OCI-LY7 (cell line): ENCODE results near the gene ACVR2A. TPM values are rescaled to one million over a fixed set of nuclear protein-coding genes. Genes with fewer than 3 reads are reported as not detected.

Source experiments
- BruUV-seq: library from RNA; stranded (reverse); fragments of 400-500 nt; replicated peaks from 2 replicates; lab custom pipeline; 2021; lab: Mats Ljungman, UMichigan
- CTCF ChIA-PET: fragments of 300-600 bp; sonication (Branson Sonifier 250); formaldehyde crosslinking; loops from one replicate; lab custom pipeline; 2022; ENCODE audit warnings: antibody characterized with exemption; ENCODE audit not compliant: unreplicated experiment; lab: Charles Lee
- POLR2A ChIA-PET: fragments of 300-600 bp; sonication (Branson Sonifier 250); formaldehyde crosslinking; loops from one replicate; lab custom pipeline; 2022; ENCODE audit warnings: antibody characterized with exemption; lab: Charles Lee
- DNase-seq: peaks from one replicate; pipeline ENCODE4 v3.0.0-alpha.2; 2015; ENCODE audit warnings: low spot score
- H2AFZ ChIP-seq: fragments of 200-600 bp; sonication (generic), shearing (Covaris generic); 2 replicates; pipeline ENCODE4 v1.6.1; 2014; ENCODE audit warnings: mild to moderate bottlenecking, antibody characterized with exemption, low read length, moderate library complexity
- H3K27ac ChIP-seq: fragments of 200-600 bp; sonication (generic); 2 replicates; pipeline ENCODE4 v1.5.1; 2014; ENCODE audit warnings: mixed run types, low read depth, mild to moderate bottlenecking, moderate library complexity, low read length, inconsistent platforms; ENCODE audit not compliant: poor library complexity, severe bottlenecking
- H3K36me3 ChIP-seq: fragments of 200-600 bp; sonication (generic); 2 replicates; pipeline ENCODE4 v1.6.1; 2014; ENCODE audit warnings: mild to moderate bottlenecking, antibody characterized with exemption, low read length, moderate library complexity, mixed read lengths; ENCODE audit not compliant: insufficient read depth
- H3K4me1 ChIP-seq: fragments of 200-600 bp; sonication (generic); 2 replicates; pipeline ENCODE4 v1.5.1; 2014; ENCODE audit warnings: mild to moderate bottlenecking, low read length; ENCODE audit not compliant: insufficient read depth, poor library complexity, severe bottlenecking
- H3K4me2 ChIP-seq: fragments of 200-600 bp; sonication (generic); 2 replicates; pipeline ENCODE4 v1.6.1; 2014; ENCODE audit warnings: mild to moderate bottlenecking, low read length
- H3K4me3 ChIP-seq: fragments of 200-600 bp; sonication (generic); 2 replicates; pipeline ENCODE4 v1.5.1; 2014; ENCODE audit warnings: mild to moderate bottlenecking, low read depth, low read length; ENCODE audit not compliant: poor library complexity, severe bottlenecking
- H3K79me2 ChIP-seq: fragments of 200-600 bp; sonication (generic); 2 replicates; pipeline ENCODE4 v1.6.1; 2016; ENCODE audit warnings: low read depth, mild to moderate bottlenecking, low read length, moderate library complexity, mixed read lengths; ENCODE audit not compliant: insufficient read depth
- H3K9me2 ChIP-seq: fragments of 200-600 bp; sonication (generic); 2 replicates; pipeline ENCODE4 v1.6.1; 2016; ENCODE audit warnings: mild to moderate bottlenecking, low read length, mixed read lengths; ENCODE audit not compliant: insufficient read depth
- H3K9me3 ChIP-seq: fragments of 200-600 bp; sonication (generic); 2 replicates; pipeline ENCODE4 v1.6.1; 2014; ENCODE audit warnings: mild to moderate bottlenecking, mixed run types, low read length, mixed read lengths
- H4K20me1 ChIP-seq: fragments of 200-600 bp; sonication (generic); 2 replicates; pipeline ENCODE4 v1.6.1; 2014; ENCODE audit warnings: mild to moderate bottlenecking, antibody characterized with exemption, low read length, moderate library complexity, mixed read lengths; ENCODE audit not compliant: insufficient read depth
- EZH2phosphoT487 ChIP-seq: fragments of 200-600 bp; sonication (generic); IDR thresholded peaks from 2 replicates; pipeline ENCODE4 v1.6.1; 2018; ENCODE audit warnings: low read depth, borderline replicate concordance, mild to moderate bottlenecking, mixed run types, antibody characterized with exemption, low read length, moderate library complexity, mixed read lengths
- intact Hi-C: fragments of 100-400 bp; cut with micrococcal nuclease; formaldehyde crosslinking; loops from one replicate; pipeline ENCODE4 v1.10.0; 2022; ENCODE audit not compliant: unreplicated experiment
- total RNA-seq, 2 experiments: library from RNA; depleted of rRNA in 1 of 2; stranded (reverse); fragments of >200 nt in 1 of 2; shearing (Covaris generic) in 1 of 2; gene quantifications; 2 replicates each; pipeline ENCODE4 v1.2.3, GENCODE V29; 2014 to 2022
- TF ChIP-seq, protein P1 (sequence below): fragments of 200-600 bp; sonication (generic); conservative IDR thresholded peaks from 2 replicates; pipeline ENCODE4 v1.5.1; 2014; ENCODE audit warnings: mild to moderate bottlenecking, antibody characterized with exemption, low read length, moderate library complexity, mixed read lengths

Gene ACVR2A
- total RNA-seq, 2 experiments from 2014 or later, result 1.5 to 2.5 TPM

- POLR2A ChIA-PET, result interaction anchor here (0.6 to 1.6 kb wide), 3 partner anchors 12 to 63 kb away, joined by 3 read pairs; no protein-coding TSS in a partner anchor
- BruUV-seq, result no TSS peak
- TF ChIP-seq, protein P1, sequence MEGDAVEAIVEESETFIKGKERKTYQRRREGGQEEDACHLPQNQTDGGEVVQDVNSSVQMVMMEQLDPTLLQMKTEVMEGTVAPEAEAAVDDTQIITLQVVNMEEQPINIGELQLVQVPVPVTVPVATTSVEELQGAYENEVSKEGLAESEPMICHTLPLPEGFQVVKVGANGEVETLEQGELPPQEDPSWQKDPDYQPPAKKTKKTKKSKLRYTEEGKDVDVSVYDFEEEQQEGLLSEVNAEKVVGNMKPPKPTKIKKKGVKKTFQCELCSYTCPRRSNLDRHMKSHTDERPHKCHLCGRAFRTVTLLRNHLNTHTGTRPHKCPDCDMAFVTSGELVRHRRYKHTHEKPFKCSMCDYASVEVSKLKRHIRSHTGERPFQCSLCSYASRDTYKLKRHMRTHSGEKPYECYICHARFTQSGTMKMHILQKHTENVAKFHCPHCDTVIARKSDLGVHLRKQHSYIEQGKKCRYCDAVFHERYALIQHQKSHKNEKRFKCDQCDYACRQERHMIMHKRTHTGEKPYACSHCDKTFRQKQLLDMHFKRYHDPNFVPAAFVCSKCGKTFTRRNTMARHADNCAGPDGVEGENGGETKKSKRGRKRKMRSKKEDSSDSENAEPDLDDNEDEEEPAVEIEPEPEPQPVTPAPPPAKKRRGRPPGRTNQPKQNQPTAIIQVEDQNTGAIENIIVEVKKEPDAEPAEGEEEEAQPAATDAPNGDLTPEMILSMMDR, result no peak
- TF ChIP-seq EZH2phosphoT487, result no peak
- H4K20me1 ChIP-seq, result peaks cover 4% of the 10 kb centered on the region; the same call in 1 of the 2 replicates
- H3K79me2 ChIP-seq, result no peaks in the 10 kb centered on the region
- H3K36me3 ChIP-seq, result no peaks in the 10 kb centered on the region
- H3K9me2 ChIP-seq, result no peaks in the 10 kb centered on the region
- no peaks in the 10 kb centered on the region for H3K9me3 ChIP-seq
- no peak overlapping the region for H3K27ac ChIP-seq
- H3K4me1 ChIP-seq, result no peaks in the 10 kb centered on the region
- H3K4me3 ChIP-seq, result no peak overlapping the region
- H3K4me2 ChIP-seq, result no peak overlapping the region
- CTCF ChIA-PET, result no interaction called here
- intact Hi-C loops, result no loop called here
- DNase-seq, result no peak
- H2AFZ ChIP-seq, result no peak overlapping the region
Observed at GRCh38 chr2:147855977-147856376, 11.1 kb downstream of the ACVR2A start.

- Histone ChIP-seq H3K36me3 (no peaks in the 10 kb centered on the region), H3K9me3 (no peaks in the 10 kb centered on the region), H3K4me3 (no peak overlapping the region), H3K9me2 (no peaks in the 10 kb centered on the region), H3K4me2 (no peak overlapping the region), H3K27ac (no peak overlapping the region), H2AFZ (no peak overlapping the region), H3K4me1 (no peaks in the 10 kb centered on the region), H4K20me1 (peaks cover 4% of the 10 kb centered on the region; the same call in 1 of the 2 replicates), H3K79me2 (no peaks in the 10 kb centered on the region)
- intact Hi-C loops, result no loop called here
- BruUV-seq, result no TSS peak
- no peak for DNase-seq
- ChIA-PET POLR2A (no interaction called here), CTCF (no interaction called here)
- no peak for TF ChIP-seq EZH2phosphoT487
- TF ChIP-seq, protein P1, result no peak
Observed at GRCh38 chr2:147860009-147860408, 15.2 kb downstream of the ACVR2A start.

- Histone ChIP-seq H4K20me1 (peaks cover 4% of the 10 kb centered on the region; the same call in 1 of the 2 replicates), H3K9me3 (no peaks in the 10 kb centered on the region), H2AFZ (no peak overlapping the region), H3K4me2 (no peak overlapping the region), H3K4me3 (no peak overlapping the region), H3K27ac (no peak overlapping the region), H3K9me2 (no peaks in the 10 kb centered on the region), H3K36me3 (no peaks in the 10 kb centered on the region), H3K79me2 (no peaks in the 10 kb centered on the region), H3K4me1 (no peaks in the 10 kb centered on the region)
- BruUV-seq, result no TSS peak
- ChIA-PET CTCF (no interaction called here), POLR2A (interaction anchor here (0.6 to 0.7 kb wide), 2 partner anchors 233 to 839 kb away, joined by 3 read pairs; no protein-coding TSS in a partner anchor)
- no peak for DNase-seq
- TF ChIP-seq EZH2phosphoT487, result no peak
- TF ChIP-seq, protein P1, result no peak
- intact Hi-C loops, result no loop called here
Observed at GRCh38 chr2:147862859-147863516, 18.2 kb downstream of the ACVR2A start.
